Spinal cord (tissue), 10 donors: ENCODE data around the gene ARHGAP15. TPM values are rescaled to one million over a fixed set of nuclear protein-coding genes. Genes with fewer than 3 reads are reported as not detected.

Experiments used
- DNase-seq, 6 donors: peaks; one replicate each; pipeline versions ENCODE4 v3.0.0 to v3.0.0-alpha.2; 2013 to 2015; ENCODE audit warnings: low spot score in 6 of 6, low read depth in 4 of 6
- H3K27ac ChIP-seq: one replicate; pipeline ENCODE4 v1.5.1; 2013; ENCODE audit warnings: low read depth, low read length, control low read depth
- H3K27me3 ChIP-seq: one replicate; pipeline ENCODE4 v1.6.1; 2013; ENCODE audit warnings: low read length; ENCODE audit not compliant: control insufficient read depth, insufficient read depth
- H3K36me3 ChIP-seq: one replicate; pipeline ENCODE4 v1.6.1; 2013; ENCODE audit warnings: low read length; ENCODE audit not compliant: control insufficient read depth, insufficient read depth
- H3K4me1 ChIP-seq: one replicate; pipeline ENCODE4 v1.6.1; 2013; ENCODE audit warnings: low read length; ENCODE audit not compliant: control insufficient read depth, insufficient read depth
- H3K4me3 ChIP-seq: one replicate; pipeline ENCODE4 v1.5.1; 2013; ENCODE audit warnings: low read depth, low read length, control low read depth
- H3K9me3 ChIP-seq: one replicate; pipeline ENCODE4 v1.6.1; 2013; ENCODE audit warnings: low read length; ENCODE audit not compliant: control insufficient read depth, insufficient read depth
- WGBS: methylation state at CpG from one replicate; pipeline ENCODE4 v1.1.5; 2013; ENCODE audit warnings: missing lambda C conversion rate; ENCODE audit not compliant: insufficient coverage; 5-methylcytosine and 5-hydroxymethylcytosine counted together
- polyA plus RNA-seq, 2 donors: library from polyadenylated mRNA; unstranded; fragments of 120-200 nt; gene quantifications; one replicate each; pipeline ENCODE4 v1.2.1, GENCODE V29; 2013; ENCODE audit not compliant: insufficient read length in 2 of 2
- total RNA-seq, 2 donors: library from RNA; depleted of rRNA in 1 of 2; stranded (reverse); fragments of 120-200 nt in 1 of 2; fragments of >200 nt in 1 of 2; gene quantifications; one replicate each; pipeline versions ENCODE4 v1.2.3 to v1.2.4, GENCODE V29; 2013 to 2014
- donor health status: healthy.

The ARHGAP15 gene
- total and polyA plus RNA-seq, 4 donors, result 6.3 to 53.1 (median 12.5) TPM

- Histone ChIP-seq H3K4me1 (no peaks in the 10 kb centered on the region), H3K27me3 (no peaks in the 10 kb centered on the region), H3K4me3 (no peak overlapping the region), H3K9me3 (no peaks in the 10 kb centered on the region), H3K36me3 (no peaks in the 10 kb centered on the region), H3K27ac (no peak overlapping the region)
- WGBS, result no CpG with 5 or more reads among the region's 1 CpG
- DNase-seq, result no peak
These were observed 442.5 kb downstream of the ARHGAP15 start for GRCh38 chr2:143571747-143572146.

GRCh38 chr2:143572421-143572820 lies 443.2 kb downstream of the ARHGAP15 start:
- H3K36me3 ChIP-seq, result no peaks in the 10 kb centered on the region
- no peak for DNase-seq
- H3K9me3 ChIP-seq, result no peaks in the 10 kb centered on the region
- no peak overlapping the region for H3K4me3 ChIP-seq
- H3K27ac ChIP-seq, result no peak overlapping the region
- 80% methylated on average over 1 of the region's 4 CpGs for WGBS
- no peaks in the 10 kb centered on the region for H3K4me1 ChIP-seq
- H3K27me3 ChIP-seq, result no peaks in the 10 kb centered on the region

DNA sequence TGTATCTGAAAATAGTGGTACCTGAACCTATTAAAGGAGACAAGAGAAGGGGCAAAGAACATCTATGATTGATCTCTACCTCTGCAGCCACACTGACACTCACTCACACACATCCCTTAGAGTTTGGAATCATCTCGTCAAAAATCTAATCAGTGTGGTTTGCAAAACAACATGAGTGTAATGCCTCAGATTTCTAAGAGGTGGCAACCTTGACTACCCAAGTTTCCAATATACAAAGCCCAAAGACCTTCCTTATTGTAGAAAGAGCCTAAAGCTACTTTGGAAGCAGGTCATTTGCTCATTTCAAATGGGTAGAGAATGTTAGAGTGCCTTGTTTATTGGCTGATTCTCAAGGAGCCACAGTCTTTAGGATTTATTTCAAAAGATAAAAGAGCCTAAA lies 444.9 kb downstream of the ARHGAP15 start:
- Histone ChIP-seq H3K4me1 (no peaks in the 10 kb centered on the region), H3K36me3 (no peaks in the 10 kb centered on the region), H3K27ac (no peak overlapping the region), H3K27me3 (no peaks in the 10 kb centered on the region), H3K4me3 (no peak overlapping the region), H3K9me3 (no peaks in the 10 kb centered on the region)
- peak in 1 of 6 donors; percentile 22 for DNase-seq
- no CpG with 5 or more reads among the region's 1 CpG for WGBS

GRCh38 chr2:143575340-143575739 lies 446.1 kb downstream of the ARHGAP15 start:
- peak in 1 of 6 donors; percentile 34 for DNase-seq
- Histone ChIP-seq H3K27me3 (no peaks in the 10 kb centered on the region), H3K36me3 (no peaks in the 10 kb centered on the region), H3K4me3 (no peak overlapping the region), H3K27ac (no peak overlapping the region), H3K9me3 (no peaks in the 10 kb centered on the region), H3K4me1 (no peaks in the 10 kb centered on the region)
- no CpG with 5 or more reads among the region's 3 CpGs for WGBS

DNA sequence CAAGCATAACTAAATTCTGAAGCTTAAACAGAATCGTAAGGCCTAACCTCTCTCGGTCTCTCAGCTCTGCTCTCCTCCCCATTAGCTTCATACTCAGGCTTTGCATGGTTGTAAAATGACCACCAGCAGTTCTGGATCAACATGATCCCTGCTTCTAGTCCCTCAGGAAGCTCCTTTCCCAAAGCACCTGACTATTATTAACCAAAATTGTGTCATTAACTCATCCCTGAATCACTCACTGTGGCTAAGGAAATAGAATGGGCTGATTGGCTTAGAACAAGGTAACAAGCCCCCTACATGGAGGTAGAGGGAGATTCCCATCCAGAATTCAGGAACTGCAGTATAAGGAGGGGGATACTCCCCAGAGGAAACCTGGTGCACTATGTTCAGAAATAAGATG lies 448.3 kb downstream of the ARHGAP15 start:
- Histone ChIP-seq H3K4me1 (no peaks in the 10 kb centered on the region), H3K27me3 (no peaks in the 10 kb centered on the region), H3K9me3 (no peaks in the 10 kb centered on the region), H3K27ac (no peak overlapping the region), H3K4me3 (no peak overlapping the region), H3K36me3 (no peaks in the 10 kb centered on the region)
- DNase-seq, result no peak
- WGBS, result 73% methylated on average over 2 of the region's 2 CpGs

DNA sequence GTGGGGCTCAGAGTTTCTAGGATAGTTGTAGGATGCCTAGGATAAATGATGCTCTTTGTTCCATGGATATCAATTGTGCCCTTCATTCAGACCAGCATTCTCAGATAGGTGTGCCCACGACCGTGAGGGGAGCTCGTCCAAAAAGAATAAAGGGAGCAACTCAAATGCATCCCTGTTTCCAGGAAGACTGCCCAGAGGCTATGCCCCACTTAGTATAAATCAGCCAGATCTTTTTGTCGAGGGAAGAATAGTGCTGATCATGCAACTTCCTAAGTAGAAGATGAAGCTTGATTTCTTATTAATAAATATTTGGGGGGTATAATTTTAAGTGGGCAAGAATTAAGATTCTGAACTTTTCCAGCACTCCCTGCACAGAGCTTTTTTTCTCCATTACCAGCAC lies 450.2 kb downstream of the ARHGAP15 start:
- H3K4me3 ChIP-seq, result no peak overlapping the region

GRCh38 chr2:143581134-143581533 lies 451.9 kb downstream of the ARHGAP15 start:
- Histone ChIP-seq H3K27ac (no peak overlapping the region), H3K4me3 (no peak overlapping the region), H3K27me3 (no peaks in the 10 kb centered on the region), H3K4me1 (no peaks in the 10 kb centered on the region), H3K36me3 (no peaks in the 10 kb centered on the region), H3K9me3 (peaks cover 1% of the 10 kb centered on the region)
- DNase-seq, result no peak
- 25% methylated on average over 2 of the region's 2 CpGs for WGBS

More for the DNA sequence above, 450.2 kb downstream of the ARHGAP15 start:
- peak in 3 of 6 donors; percentile 20 to 43 (median 22) for DNase-seq
- Histone ChIP-seq H3K4me1 (no peaks in the 10 kb centered on the region), H3K27me3 (no peaks in the 10 kb centered on the region), H3K36me3 (no peaks in the 10 kb centered on the region), H3K27ac (no peak overlapping the region), H3K9me3 (no peaks in the 10 kb centered on the region)
- no CpG with 5 or more reads among the region's 4 CpGs for WGBS

GRCh38 chr2:143582046-143582747 lies 453.0 kb downstream of the ARHGAP15 start:
- peak overlapping the region; percentile 48 for H3K27ac ChIP-seq
- DNase-seq, result no peak

DNA sequence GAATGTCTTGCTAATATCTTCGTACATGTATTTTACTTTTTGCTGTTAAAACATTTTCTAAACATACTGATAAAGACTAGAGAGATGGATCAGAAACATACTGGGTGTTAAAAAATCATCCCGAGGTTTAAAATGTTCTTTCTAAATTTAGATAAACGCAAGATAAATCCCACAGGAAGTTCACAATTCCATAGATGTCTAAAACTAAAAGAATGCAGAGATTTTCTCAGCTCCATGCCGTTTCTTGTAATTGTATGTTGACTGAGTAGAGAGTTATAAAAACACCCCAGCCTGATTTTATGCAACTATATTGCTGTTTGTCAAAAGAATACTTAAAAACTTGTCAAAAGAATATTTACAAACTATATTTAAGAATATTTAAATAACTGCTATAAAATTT lies 455.7 kb downstream of the ARHGAP15 start:
- Histone ChIP-seq H3K27ac (no peak overlapping the region), H3K4me1 (no peaks in the 10 kb centered on the region), H3K27me3 (no peaks in the 10 kb centered on the region), H3K4me3 (no peak overlapping the region), H3K9me3 (peaks cover 5% of the 10 kb centered on the region), H3K36me3 (no peaks in the 10 kb centered on the region)
- WGBS, result no CpG with 5 or more reads among the region's 4 CpGs
- DNase-seq, result no peak

More at GRCh38 chr2:143582046-143582747, 453.0 kb downstream of the ARHGAP15 start:
- H3K36me3 ChIP-seq, result no peaks in the 10 kb centered on the region
- H3K27me3 ChIP-seq, result no peaks in the 10 kb centered on the region
- no CpG with 5 or more reads among the region's 5 CpGs for WGBS
- H3K4me3 ChIP-seq, result no peak overlapping the region
- no peaks in the 10 kb centered on the region for H3K4me1 ChIP-seq
- peaks cover 5% of the 10 kb centered on the region for H3K9me3 ChIP-seq

DNA sequence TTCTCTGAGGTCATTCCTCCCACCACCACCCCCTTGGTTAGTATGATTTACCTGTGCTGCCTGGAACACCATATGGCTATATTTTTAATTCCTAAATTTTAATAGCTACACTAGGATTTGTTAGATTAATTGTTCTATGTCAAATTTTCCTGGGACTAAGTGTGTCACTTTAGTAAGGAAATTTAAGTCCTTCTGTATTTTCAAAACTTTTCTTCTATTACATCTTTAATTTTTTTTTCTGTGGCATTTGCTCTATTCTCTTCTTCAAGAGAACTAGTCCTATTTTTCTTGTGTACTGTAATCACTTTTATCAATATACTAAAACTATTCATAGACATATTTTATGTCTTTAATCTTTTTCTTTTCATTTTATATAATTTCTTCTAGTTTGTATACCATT lies 456.9 kb downstream of the ARHGAP15 start:
- no peak for DNase-seq
- Histone ChIP-seq H3K36me3 (no peaks in the 10 kb centered on the region), H3K4me1 (no peaks in the 10 kb centered on the region), H3K27ac (no peak overlapping the region), H3K27me3 (no peaks in the 10 kb centered on the region), H3K9me3 (peaks cover 5% of the 10 kb centered on the region), H3K4me3 (no peak overlapping the region)
